ENCODE data around the gene PRKG1.

PRKG1 gene
- total RNA-seq, result 0 to 5.4 (median 0.10) reads per million in 17 experiments

GRCh38 chr10:51074238-51075028 lies at the start of gene PRKG1:
PRKG1 (plus strand) TSS chr10:51074487.
- DNase-seq, result peak; percentile 11 to 53 (median 18)

DNA sequence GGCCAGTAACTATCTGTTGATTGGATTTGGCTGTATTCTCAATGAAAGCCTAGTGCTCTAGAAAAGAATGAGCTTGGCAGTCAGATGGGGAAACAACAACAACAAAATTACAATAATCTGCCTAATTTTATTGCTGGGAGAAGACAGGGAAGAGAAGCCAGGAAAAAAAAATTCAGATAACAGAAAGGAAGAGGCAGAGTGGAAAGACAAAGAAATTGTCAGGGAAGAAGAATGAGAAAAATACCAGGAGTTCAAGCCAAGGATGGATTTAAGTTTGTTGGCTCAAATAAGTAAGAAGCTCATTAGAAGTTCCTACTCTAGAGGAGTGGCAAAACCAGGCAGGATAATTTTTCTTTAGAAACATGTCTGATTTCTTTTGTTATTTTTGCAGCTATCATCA lies 45.9 kb upstream of the PRKG1 start:
- no peak for DNase-seq

DNA sequence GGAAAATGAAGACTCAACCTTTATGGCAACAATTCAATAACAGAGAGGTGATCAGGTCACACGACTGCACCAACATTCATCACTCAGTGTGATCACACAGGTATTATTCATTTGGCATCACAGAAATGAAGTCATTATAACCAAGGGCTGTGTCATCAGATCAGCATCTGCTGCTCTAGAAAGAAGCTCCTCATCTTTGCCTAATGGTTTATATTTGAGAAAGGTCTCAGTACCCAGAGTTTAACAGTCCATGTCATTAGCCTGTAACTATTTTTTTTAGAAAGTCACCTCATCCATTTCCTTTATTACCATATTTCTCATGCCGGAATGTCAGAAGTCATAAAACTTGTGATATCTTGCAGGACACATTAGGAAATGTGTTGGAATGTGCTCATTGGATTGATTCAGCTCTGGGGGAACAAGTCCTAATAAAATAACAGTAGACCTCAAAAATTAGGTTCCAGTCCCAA lies 45.1 kb upstream of the PRKG1 start:
- DNase-seq, result no peak

- no peak for DNase-seq
Measured at GRCh38 chr10:51030480-51030879, 43.8 kb upstream of the PRKG1 start.

DNA sequence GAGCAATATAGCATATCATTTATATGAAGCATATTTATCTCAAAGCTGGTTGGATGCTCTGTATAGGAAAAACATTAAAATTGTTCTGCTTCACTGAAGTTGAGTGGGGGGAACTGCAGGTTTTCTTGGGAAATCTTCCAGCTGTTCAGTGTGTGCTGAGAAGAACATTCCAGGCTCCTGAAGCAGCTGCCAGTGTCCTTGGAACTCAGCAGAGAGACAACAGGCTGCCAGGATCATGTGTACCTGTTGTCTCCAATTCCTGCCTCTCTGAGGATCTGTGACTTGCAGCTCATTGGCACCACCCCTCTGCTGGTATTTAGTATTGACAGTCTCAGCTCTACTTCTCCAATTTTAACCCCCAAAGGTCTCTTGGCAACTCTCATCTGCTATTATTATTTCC lies 42.3 kb upstream of the PRKG1 start:
- DNase-seq, result no peak

DNA sequence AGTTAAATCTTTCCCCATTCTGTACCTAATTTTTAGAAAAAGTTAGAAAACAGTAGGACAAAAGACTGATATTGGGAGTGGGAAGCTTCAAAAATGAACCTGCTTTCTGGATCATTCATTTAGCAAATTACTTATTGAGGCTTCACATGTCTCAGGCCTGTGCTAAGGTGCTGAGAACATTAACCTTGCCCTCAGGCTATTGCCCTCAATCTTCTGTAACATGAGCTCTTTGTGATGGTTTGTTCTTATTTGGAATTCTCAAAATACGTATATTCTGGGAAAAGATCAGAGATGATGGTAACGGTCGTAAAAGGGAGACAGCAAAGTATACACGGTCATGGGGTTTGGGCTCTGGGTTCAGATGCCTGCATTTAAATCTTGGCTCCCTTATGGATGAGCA lies 39.5 kb upstream of the PRKG1 start:
- DNase-seq, result no peak

DNA sequence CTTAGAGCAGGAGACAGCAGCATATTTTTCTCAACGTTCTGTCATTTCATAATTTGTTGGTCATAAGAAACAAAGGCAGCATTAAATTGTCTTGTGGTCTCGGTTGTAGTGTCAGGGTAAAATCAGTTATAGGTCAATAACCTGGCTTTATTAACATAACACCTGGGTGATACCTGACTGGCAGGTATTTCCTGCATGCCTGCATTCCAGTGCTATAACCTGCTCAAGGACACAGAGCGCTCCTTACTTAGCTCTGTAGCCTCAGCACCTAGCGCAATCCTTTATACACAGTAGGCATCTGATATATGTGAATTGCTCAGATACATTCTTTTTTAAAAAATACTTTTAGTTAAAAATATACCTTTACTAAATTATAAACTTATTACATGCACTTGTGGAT lies 38.9 kb upstream of the PRKG1 start:
- no peak for DNase-seq

GRCh38 chr10:51045871-51046270 lies 28.4 kb upstream of the PRKG1 start:
- DNase-seq, result no peak

- no peak for DNase-seq
Measured at GRCh38 chr10:51046654-51047053, 27.6 kb upstream of the PRKG1 start.

DNA sequence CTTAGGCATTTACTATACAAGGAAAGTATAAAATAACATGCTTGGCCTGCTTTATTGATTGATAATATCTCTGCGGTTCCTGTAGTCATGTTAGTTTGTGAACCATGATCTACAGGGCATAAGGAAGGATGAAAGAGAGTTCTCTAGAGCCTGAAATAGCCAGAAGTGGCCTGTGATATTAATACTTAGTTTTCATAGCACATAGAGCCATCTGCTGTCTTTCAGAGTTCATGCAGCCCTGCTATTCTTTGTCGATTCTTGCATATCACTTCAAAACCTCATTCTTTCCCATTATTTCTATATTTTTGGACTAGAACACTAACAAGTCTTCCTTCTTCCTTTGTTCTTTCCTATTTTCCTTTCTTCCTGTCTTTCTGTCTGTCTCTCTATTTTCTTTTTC lies 26.4 kb upstream of the PRKG1 start:
- no peak for DNase-seq

GRCh38 chr10:51048792-51049191 lies 25.5 kb upstream of the PRKG1 start:
- no peak for DNase-seq

GRCh38 chr10:51052163-51052562 lies 22.1 kb upstream of the PRKG1 start:
- no peak for DNase-seq

- no peak for DNase-seq
Measured at GRCh38 chr10:51057925-51058324, 16.4 kb upstream of the PRKG1 start.

- no peak for DNase-seq
Measured at GRCh38 chr10:51063166-51063565, 11.1 kb upstream of the PRKG1 start.

- DNase-seq, result peak; percentile 5 to 41 (median 21)
Measured at GRCh38 chr10:51063659-51064535, 10.4 kb upstream of the PRKG1 start.

- DNase-seq, result no peak
Measured at GRCh38 chr10:51066231-51066630, 8.1 kb upstream of the PRKG1 start.

DNA sequence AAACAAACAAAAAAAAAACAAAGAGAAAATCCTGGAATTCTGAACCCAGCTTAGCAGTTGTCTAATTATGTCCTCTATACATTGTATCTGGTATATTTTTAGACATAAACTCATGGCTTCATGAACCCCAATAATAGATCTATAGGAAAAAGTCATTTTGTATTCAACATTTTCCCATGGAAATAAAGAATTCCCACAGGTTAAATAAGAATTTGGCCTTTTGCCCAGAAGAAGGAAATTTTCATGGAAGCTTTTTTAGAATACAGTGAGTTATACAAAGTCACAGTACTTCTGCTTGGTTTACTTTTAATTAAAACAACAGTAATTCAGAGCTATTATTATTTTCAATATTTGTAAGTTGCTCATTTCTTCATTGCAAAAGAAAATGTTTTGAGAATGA lies 2.1 kb upstream of the PRKG1 start:
- no peak for DNase-seq

DNA sequence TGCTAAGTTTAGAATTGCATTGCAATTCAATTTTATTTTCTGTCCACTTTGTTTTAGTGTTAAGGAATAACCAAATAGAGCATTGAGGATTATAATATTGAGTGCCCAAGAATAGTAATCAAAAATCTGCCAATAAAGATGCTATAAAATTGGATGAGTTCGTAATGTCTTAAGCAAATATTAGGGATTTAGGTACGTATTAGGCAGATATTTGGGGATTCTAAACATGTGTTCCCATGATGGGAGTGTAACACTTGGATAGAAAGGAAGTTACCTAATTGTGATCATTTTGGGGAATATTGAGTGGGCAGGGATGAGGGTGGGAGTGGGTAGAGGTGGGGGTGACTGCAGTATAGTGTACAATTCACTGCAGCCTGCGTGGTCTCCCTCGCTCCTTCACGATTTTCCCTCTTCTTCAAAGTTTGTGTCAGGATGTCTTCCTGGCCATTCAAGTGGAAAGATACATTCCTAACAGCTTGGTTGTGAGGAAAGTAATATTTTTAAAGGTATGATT lies 1.3 kb upstream of the PRKG1 start:
- DNase-seq, result no peak

GRCh38 chr10:51073453-51074237 lies 642 bp upstream of the PRKG1 start:
- DNase-seq, result no peak

DNA sequence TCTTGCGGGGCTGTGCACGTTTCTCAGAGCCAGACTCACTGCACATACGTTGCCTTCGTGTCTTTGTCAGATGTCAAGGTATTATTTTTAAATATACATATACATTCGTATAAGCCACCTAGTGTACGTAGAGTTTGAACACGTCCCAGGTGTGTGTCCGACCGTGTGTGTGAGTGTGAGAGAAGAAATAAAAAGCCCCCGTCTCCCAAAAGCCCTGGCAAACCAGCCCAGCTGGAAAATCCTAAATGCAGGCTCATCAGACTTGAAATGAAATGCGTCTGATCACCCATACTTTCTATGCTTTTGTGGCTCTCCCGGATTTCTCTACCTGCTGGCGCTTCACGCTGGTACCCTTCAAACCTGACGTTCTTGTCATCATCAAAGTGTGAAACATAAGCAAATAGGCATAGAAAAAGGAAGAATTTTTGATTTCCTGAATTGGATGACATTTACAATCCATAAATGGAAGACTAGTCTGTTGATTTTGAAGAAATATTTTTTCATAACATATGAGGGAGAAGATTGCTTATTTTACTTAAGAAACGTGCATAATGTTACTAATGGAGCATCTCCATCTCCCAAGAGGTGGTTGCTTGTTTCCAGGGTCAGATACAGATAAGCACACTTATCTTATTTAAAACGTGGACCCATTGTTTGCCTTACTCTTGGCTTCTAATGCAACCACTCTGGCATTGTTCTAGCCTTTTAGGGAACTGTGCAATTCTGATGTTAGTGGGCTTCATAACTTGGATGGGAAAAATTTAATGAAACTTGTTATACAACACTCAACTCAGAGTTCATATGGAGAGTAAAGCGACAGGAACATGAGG lies 971 bp downstream of the PRKG1 start:
- DNase-seq, result no peak

- no peak for DNase-seq
Measured at GRCh38 chr10:51075873-51076229, 1.6 kb downstream of the PRKG1 start.
